GM19099 (cell line): Measurements from ENCODE around the gene GSTM1.
"Not testable (repeated sequence)": the region's sequence is repeated elsewhere in the genome, so short reads cannot be mapped to it uniquely, and the experiment has no call there.

Experiments
- POLR2A ChIP-seq: IDR thresholded peaks from 3 replicates; pipeline ENCODE4 v1.6.1; 2011; ENCODE audit warnings: low read depth; ENCODE audit not compliant: insufficient read length; ENCODE audit errors: extremely low read depth

The GSTM1 gene

GRCh38 chr1:109704173-109704572 lies 16.6 kb downstream of the GSTM1 start:
- TF ChIP-seq POLR2A: no peak

- TF ChIP-seq POLR2A: no peak
Observed at GRCh38 chr1:109705411-109705810, 17.8 kb downstream of the GSTM1 start.

GRCh38 chr1:109711593-109712320 lies 24.1 kb downstream of the GSTM1 start, which contains the start of gene GSTM5:
TSS of gene GSTM5 (plus strand) at chr1:109712251. CDS start at chr1:109712313, 62 bp downstream.
- TF ChIP-seq POLR2A: not testable (repeated sequence)

- no peak for TF ChIP-seq POLR2A
Observed at GRCh38 chr1:109712321-109712864, 24.8 kb downstream of the GSTM1 start.

GRCh38 chr1:109713636-109714035 lies 26.0 kb downstream of the GSTM1 start:
- TF ChIP-seq POLR2A: no peak

- no peak for TF ChIP-seq POLR2A
Observed at GRCh38 chr1:109714661-109715372, 27.2 kb downstream of the GSTM1 start.

DNA sequence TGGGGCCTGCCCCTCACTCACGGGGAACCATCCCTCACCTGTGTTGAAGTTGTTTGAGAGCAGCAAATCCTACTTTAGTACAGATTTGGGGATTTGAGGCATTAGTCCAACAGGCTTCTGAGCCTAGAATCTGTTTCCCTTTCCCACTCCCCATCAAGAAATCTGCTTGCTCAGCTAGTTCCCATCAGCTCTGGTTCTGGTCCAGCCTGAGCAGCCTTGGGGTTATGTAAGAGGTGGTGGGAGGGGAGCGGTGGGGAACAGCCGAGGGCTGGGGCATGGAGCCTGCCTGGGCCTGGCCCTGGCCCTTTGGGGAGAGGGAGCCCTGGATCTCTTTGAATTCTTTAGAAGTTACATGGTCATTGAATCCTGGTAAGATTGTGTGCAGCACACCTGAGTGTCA lies 28.5 kb downstream of the GSTM1 start:
- TF ChIP-seq POLR2A: no peak

DNA sequence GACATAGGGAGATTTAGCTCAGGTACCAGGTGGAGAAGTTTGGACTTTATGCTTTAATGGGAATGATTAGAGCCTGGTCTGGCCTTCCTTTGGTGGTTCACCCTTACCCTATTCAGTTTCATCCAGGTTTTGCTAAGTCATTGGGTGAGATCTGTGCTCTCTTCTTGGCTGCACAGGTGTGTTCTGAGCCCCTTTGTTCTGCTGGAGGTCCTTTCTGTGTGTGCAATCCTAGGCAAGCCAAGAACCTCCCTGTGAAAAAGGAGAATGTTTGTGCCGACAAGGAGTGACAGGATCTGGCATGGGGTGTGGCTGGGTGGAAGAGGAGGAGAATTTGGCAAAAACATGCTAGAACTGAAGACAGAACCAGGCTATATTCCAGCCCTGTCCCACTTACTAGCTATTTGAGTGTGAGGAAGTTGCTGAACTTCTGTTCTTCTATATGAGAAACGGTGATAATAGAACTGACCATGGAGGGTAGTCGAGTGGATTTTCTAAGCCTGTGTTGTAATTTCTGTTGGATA lies 29.0 kb downstream of the GSTM1 start:
- TF ChIP-seq POLR2A: no peak

- TF ChIP-seq POLR2A: no peak
Observed at GRCh38 chr1:109717729-109718128, 30.1 kb downstream of the GSTM1 start.

DNA sequence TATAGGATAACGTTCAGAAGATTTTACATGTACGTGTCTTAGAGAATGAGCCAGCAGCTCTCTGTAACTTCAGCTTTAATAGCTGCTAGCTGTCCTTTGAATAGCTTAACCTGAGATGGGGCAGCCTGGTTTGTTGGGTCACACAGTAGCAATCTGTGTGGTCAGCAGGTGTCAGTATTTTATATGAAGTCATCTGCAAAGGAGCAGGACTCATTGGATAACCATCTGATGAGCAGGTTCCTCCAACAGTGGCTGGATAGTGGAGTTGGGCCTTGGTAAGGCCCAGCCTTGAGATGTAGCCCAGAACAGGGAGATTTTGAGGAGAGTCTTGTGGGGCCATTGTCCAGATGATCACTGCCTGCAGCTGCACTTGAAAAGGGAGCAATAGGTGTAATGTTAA lies 30.9 kb downstream of the GSTM1 start:
- TF ChIP-seq POLR2A: no peak

DNA sequence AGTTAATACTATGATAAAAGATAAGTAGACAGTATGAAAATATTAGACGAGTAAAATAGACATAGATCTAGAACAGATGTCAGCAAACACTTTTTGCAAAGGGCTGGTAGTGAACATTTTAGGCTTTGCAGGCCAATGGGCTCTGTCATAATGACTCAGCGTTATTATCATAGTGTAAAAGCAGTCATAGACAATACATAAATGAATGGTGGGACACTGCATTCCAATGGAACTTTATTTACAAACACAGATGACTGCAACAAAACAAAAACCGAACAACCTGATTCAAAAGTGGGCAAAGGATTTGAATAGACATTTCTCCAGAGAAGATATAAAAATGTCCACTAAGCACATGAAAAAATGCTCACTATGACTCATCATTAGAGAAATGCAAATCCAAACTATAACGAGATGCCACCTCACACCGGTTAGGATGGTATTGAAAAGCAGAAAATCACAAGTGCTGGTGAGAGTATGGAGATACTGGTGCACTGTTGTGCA lies 31.8 kb downstream of the GSTM1 start:
- no peak for TF ChIP-seq POLR2A

GRCh38 chr1:109721042-109721441 lies 33.4 kb downstream of the GSTM1 start:
- no peak for TF ChIP-seq POLR2A

DNA sequence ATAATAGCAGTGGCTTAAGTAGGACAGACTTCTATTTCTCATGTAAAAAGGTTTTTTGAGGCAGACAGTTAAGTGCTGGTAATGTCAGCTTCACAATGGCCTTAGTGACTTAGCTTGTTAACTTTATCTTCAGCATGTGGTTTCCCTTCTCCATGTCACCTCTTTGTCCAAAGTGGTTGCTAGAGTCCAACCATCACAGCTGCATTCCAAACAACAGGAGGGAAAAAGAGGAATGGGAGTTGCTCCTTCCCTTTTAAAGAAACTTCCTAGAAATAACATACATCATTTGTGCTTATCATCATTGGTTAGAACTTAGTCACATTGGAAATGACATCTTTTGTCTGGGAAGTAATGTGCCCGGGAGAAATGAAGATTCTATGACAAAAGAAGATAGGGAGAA lies 34.4 kb downstream of the GSTM1 start:
- no peak for TF ChIP-seq POLR2A

- no peak for TF ChIP-seq POLR2A
Observed at GRCh38 chr1:109722908-109723691, 35.5 kb downstream of the GSTM1 start.

DNA sequence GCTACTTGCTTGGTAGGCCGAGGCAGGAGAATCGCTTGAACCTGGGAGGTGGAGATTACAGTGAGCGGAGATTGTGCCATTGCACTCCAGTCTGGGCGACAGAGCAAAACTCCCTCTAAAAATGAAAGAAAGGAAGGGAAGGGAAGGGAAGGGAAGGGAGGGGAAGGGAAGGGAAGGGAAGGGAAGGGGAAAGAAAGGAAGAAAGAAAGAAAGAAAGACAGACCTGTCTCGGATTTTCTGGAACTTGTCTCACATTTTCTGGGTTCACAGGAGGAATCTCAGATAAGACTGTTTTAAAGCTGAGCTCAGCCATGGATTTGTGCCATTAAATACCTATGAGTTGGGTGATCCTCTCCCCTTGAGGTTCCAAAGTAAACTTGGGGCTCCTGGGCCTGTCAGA lies 37.3 kb downstream of the GSTM1 start:
- no peak for TF ChIP-seq POLR2A
